GM06990 (cell line): ENCODE data around the gene TPM1.

Source experiments
- DNase-seq: peaks from one replicate; pipeline ENCODE4 v3.0.0-alpha.2; 2011; ENCODE audit not compliant: insufficient read length; ENCODE audit errors: extremely low read depth
- H3K27me3 ChIP-seq: replicated peaks from 2 replicates; pipeline ENCODE4 v1.6.0; 2011; ENCODE audit warnings: low read length; ENCODE audit not compliant: control insufficient read depth, insufficient read depth
- H3K36me3 ChIP-seq: 2 replicates; pipeline ENCODE4 v1.5.1; 2011; ENCODE audit warnings: low read length; ENCODE audit not compliant: control insufficient read depth, insufficient read depth
- H3K4me3 ChIP-seq: replicated peaks from 2 replicates; pipeline ENCODE4 v1.5.1; 2011; ENCODE audit warnings: low read depth, mild to moderate bottlenecking, control low read depth, low read length
- TF ChIP-seq, protein P1 (sequence below): IDR thresholded peaks from 2 replicates; pipeline ENCODE4 v1.5.1; 2011; ENCODE audit warnings: low read length, control low read depth, mild to moderate bottlenecking, inconsistent platforms; ENCODE audit not compliant: insufficient read depth, poor library complexity, severe bottlenecking

The TPM1 gene

GRCh38 chr15:63110428-63111026 lies 68.0 kb downstream of the TPM1 start:
- TF ChIP-seq, protein P1, sequence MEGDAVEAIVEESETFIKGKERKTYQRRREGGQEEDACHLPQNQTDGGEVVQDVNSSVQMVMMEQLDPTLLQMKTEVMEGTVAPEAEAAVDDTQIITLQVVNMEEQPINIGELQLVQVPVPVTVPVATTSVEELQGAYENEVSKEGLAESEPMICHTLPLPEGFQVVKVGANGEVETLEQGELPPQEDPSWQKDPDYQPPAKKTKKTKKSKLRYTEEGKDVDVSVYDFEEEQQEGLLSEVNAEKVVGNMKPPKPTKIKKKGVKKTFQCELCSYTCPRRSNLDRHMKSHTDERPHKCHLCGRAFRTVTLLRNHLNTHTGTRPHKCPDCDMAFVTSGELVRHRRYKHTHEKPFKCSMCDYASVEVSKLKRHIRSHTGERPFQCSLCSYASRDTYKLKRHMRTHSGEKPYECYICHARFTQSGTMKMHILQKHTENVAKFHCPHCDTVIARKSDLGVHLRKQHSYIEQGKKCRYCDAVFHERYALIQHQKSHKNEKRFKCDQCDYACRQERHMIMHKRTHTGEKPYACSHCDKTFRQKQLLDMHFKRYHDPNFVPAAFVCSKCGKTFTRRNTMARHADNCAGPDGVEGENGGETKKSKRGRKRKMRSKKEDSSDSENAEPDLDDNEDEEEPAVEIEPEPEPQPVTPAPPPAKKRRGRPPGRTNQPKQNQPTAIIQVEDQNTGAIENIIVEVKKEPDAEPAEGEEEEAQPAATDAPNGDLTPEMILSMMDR = no peak
- DNase-seq = no peak

DNA sequence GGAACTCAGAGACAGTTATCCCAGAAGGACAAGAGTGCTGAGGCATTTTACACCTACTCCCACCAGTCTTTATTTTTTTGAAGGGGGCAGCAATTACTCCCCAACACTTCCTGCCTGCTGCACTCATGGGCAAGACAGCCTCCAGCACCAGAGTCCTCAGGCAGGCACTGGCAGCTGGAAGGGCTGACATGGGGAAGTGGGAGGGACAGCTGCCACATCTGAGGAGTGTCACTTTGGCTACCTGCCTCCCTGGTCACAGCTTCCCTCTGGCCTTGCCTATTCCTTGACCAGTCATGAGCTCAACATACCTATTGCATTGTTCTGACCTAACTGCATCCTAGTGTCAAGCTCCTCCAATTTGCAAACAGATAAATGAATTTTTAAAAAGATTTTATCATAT lies 68.9 kb downstream of the TPM1 start:
- DNase-seq = no peak
- no peaks in the 10 kb centered on the region for H3K27me3 ChIP-seq
- no peaks in the 10 kb centered on the region for H3K36me3 ChIP-seq
- TF ChIP-seq, protein P1 = no peak
- no peak overlapping the region for H3K4me3 ChIP-seq

More at GRCh38 chr15:63110428-63111026, 68.0 kb downstream of the TPM1 start:
- Histone ChIP-seq H3K36me3 (no peaks in the 10 kb centered on the region), H3K27me3 (no peaks in the 10 kb centered on the region), H3K4me3 (no peak overlapping the region)

DNA sequence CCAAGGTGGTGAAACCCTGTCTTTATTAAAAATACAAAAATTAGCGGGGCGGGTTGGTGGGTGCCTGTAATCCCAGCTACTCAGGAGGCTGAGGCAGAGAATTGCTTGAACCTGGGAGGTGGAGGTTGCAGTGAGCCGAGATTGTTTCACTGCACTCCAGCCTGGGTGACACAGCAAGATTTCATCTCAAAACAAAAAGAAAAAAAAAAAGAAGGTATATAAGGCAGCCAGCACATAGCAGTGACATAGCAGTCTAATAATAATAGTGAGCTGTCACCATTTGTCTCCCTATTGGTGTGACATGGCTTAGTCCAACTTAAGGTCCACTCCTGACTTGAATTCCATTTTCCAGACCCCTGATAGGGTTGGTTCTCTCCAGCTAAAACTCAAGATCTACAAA lies 70.3 kb downstream of the TPM1 start:
- TF ChIP-seq, protein P1 = no peak
- no peak overlapping the region for H3K4me3 ChIP-seq
- H3K36me3 ChIP-seq = no peaks in the 10 kb centered on the region
- no peaks in the 10 kb centered on the region for H3K27me3 ChIP-seq
- no peak for DNase-seq

DNA sequence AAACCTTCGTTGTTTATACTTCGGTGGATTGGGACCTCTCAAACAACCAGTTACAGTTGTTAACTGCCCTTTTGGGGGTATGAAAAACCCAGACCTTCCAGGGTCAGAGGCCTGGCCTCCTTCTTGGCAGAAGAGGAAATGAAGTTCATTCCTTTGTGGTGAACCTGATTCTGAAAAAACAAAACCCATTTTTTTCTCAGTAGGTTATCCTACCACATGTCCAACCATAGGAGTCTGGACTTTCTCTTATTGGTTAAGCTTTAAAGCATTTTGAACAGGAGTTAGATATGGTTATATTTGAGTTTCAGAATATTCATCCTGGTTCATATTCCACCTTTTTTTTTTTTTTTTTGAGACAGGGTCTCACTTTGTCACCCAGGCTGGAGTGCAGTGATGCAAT lies 71.9 kb downstream of the TPM1 start:
- TF ChIP-seq, protein P1 = no peak

More for the DNA sequence above, 71.9 kb downstream of the TPM1 start:
- H3K36me3 ChIP-seq = no peaks in the 10 kb centered on the region
- no peak for DNase-seq
- H3K4me3 ChIP-seq = no peak overlapping the region
- no peaks in the 10 kb centered on the region for H3K27me3 ChIP-seq
